ENCODE results near the gene HHAT.

GRCh38 chr1:210587566-210587965, 258.9 kb downstream of the HHAT start:
- no peak for TF ChIP-seq MAFK (IDR thresholded peaks at IDR 0.05; ENCODE audit: low read length)
- TF ChIP-seq TFE3 (CRISPR knock-in tag; IDR thresholded peaks at IDR 0.05), result no peak
- TF ChIP-seq CTCF (IDR thresholded peaks at IDR 0.05 in 2 of 3, conservative IDR thresholded peaks at IDR 0.05 in 1 of 3; ENCODE audit: insufficient read depth in 2 of 3, low read depth in 1 of 3, low read length in 3 of 3), result no peak; a peak in 1 of 6 replicates
- TF ChIP-seq ELK1 (CRISPR knock-in tag; IDR thresholded peaks at IDR 0.05), result no peak
- no peak for TF ChIP-seq XRCC5 (IDR thresholded peaks at IDR 0.05; ENCODE audit: low read depth, low read length)
- TF ChIP-seq NR0B1 (IDR thresholded peaks at IDR 0.05; ENCODE audit: partially characterized antibody), result no peak
- no peak for TF ChIP-seq EZH2 (IDR thresholded peaks at IDR 0.05; ENCODE audit: borderline replicate concordance, low read depth, low read length)
- TF ChIP-seq SRSF9 (IDR thresholded peaks at IDR 0.05; ENCODE audit: borderline replicate concordance, low read depth, low read length), result no peak
- TF ChIP-seq ATF2 (CRISPR knock-in tag; IDR thresholded peaks at IDR 0.05), result no peak
- TF ChIP-seq JUNB (CRISPR knock-in tag; conservative IDR thresholded peaks at IDR 0.05), result no peak
- TF ChIP-seq ZZZ3 (IDR thresholded peaks at IDR 0.05), result no peak
